GM19193 (cell line): ENCODE data around the gene RASGRP4.

Source experiments
- POLR2A ChIP-seq: IDR thresholded peaks from 4 replicates; pipeline ENCODE4 v1.6.1; 2011; ENCODE audit not compliant: insufficient read depth, insufficient read length; ENCODE audit errors: extremely low read depth

The RASGRP4 gene

GRCh38 chr19:38451629-38452028 lies 25.6 kb upstream of the RASGRP4 start:
- no peak for TF ChIP-seq POLR2A

GRCh38 chr19:38451036-38451435 lies 25.0 kb upstream of the RASGRP4 start:
- TF ChIP-seq POLR2A = no peak

DNA sequence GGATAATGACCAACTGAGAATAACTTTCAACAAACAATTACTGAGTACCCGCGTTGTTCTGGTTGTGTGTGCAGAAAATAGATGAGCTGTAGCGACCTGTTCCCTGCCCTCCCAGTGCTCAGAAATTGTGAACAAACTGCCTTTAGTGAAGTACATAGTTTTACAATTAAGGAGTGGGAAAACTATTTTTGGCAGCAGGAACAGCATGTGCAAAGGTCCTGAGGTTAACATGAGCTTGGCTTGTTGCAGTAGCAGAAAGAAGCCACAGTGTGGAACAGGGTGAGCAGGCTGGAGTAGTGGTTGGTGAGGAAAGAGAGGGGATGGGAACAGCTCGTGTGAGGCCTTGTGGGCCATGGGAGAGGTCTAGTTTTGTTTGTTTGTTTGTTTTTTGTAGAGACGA lies 23.5 kb upstream of the RASGRP4 start:
- no peak for TF ChIP-seq POLR2A

DNA sequence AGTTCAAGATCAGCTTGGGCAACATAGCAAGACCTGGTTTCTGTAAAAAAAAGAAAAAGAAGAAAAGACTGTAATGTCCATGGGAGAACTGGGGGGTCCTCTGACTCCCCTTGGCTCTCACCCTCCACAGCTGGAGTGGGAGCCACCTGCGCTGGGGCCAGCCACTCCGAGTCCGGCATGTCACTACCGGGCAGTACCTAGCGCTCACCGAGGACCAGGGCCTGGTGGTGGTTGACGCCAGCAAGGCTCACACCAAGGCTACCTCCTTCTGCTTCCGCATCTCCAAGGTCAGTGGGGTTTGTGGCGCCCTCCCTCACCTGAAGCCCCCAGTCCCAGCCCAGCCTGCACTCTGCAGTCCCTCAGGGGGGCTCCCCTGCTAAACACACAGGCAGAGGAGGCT lies 22.2 kb upstream of the RASGRP4 start:
- TF ChIP-seq POLR2A = no peak

DNA sequence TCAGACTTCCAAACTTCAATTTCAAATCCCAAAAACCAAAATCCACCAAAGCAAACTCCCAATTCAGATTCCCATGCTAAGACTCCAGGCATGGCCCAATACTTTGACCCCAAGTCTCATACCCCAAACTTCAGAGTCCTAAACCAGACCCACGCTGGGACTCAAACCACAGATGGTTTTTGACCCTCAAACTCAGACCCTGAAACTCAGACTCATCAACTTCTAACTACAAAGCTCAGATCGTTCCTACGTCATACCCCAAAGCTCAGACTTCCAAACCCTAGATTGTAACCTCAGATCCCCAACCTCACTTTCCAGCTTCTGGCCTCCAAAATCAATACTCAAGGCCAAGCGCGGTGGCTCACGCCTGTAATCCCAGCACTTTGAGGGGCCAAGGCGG lies 19.3 kb upstream of the RASGRP4 start:
- no peak for TF ChIP-seq POLR2A

DNA sequence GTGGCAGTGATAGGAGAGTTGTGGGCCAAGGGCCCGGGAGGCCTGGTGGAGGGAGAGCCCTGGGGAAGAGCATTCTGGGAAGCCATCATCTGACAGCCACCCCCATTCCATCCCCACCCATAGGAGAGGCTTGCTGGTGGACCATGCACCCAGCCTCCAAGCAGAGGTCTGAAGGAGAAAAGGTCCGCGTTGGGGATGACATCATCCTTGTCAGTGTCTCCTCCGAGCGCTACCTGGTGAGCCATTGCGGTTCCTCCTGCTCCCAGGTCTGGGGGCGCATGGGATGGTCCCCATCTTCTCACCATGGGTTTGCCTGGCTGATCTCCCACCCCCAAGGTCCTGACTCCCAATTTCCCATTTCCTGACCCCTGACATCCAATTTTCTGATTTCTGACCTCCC lies 18.0 kb upstream of the RASGRP4 start:
- TF ChIP-seq POLR2A = no peak

DNA sequence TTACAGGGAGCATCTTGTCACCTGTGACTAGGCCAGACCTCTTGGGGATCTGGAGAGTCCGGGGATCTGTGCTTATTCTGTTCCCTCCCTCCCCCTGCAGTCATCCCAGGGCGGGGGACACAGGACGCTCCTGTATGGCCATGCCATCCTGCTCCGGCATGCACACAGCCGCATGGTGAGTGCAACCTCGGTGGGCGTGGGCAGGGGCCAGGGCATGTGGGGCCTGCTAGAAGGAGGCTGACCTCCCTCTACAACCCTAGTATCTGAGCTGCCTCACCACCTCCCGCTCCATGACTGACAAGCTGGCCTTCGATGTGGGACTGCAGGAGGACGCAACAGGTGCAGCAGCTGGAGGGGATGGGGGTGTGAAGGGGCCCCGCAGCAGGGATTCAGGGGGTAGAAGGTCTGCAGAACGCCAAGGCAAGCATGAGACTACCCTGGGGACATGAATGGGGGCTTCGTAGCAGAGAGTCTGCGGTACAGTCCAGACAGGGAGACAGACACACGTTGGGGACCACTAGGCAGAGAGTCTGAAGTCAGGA lies 17.5 kb upstream of the RASGRP4 start:
- no peak for TF ChIP-seq POLR2A

GRCh38 chr19:38442736-38443135 lies 16.7 kb upstream of the RASGRP4 start:
- TF ChIP-seq POLR2A = no peak

GRCh38 chr19:38441657-38442348 lies 15.8 kb upstream of the RASGRP4 start:
- no peak for TF ChIP-seq POLR2A

GRCh38 chr19:38440592-38440991 lies 14.6 kb upstream of the RASGRP4 start:
- TF ChIP-seq POLR2A = no peak

GRCh38 chr19:38437917-38438316 lies 11.9 kb upstream of the RASGRP4 start:
- no peak for TF ChIP-seq POLR2A

DNA sequence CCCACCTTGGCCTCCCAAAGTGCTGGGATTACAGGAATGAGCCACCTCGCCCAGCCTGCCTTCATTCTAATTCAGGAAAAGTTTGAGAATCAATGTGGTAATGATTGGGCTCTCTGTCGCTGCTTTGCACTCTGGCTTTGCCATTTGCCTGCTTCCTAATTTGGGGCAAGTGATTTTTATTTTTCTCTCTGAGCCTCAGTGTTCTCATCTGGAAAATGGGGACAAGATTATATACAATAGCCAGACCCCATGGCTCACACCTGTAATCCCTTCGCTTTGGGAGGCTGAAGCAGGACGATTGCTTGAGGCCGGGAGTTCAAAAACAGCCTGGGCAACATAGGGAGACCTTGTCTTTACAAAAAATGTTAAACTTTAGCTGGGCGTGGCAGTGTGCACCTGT lies 11.3 kb upstream of the RASGRP4 start:
- TF ChIP-seq POLR2A = no peak

GRCh38 chr19:38434549-38435051 lies 8.6 kb upstream of the RASGRP4 start:
- no peak for TF ChIP-seq POLR2A

DNA sequence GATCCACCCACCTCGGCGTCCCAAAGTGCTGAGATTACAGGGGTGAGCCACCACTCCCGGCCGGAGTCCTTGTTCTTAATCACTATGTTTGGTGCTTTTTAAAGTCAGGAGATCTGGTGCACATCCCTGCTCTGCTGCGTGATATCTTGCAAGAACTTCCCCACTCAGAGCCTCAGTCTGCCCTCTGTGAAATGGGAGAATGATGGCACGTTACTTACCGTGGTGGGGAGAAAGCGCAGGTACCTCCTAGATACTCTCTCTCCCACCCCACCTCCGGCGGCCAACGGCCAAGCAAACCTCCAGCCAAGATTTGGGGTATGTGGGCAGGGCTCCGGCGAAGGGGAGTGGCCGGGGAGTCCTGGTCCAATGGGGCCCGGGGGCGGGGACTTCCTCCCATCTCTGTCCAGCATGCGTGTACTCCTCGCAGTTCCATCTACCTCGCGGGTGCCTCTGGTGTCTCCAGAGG lies 7.3 kb upstream of the RASGRP4 start, which contains the start of gene RYR1:
RYR1 (plus strand) TSS at position 424 of the 466 bp plus-strand sequence. CDS start 139 bp downstream, outside the sequence.
- TF ChIP-seq POLR2A = no peak

GRCh38 chr19:38430931-38431330 lies 4.9 kb upstream of the RASGRP4 start:
- TF ChIP-seq POLR2A = no peak

GRCh38 chr19:38429811-38430156 lies 3.8 kb upstream of the RASGRP4 start:
- TF ChIP-seq POLR2A = no peak

- no peak for TF ChIP-seq POLR2A
Measured at GRCh38 chr19:38429055-38429810, 3.2 kb upstream of the RASGRP4 start.
